GM19468 (cell line): ENCODE measurements around the gene CXCL17.
"Not testable (repeated sequence)": the region's sequence is repeated elsewhere in the genome, so short reads cannot be mapped to it uniquely, and the experiment has no call there.

Experiments used
- ATAC-seq: cut with Tn5 transposase; IDR thresholded peaks from one replicate; pipeline ENCODE4 v1.9.1; 2021; ENCODE audit warnings: mild to moderate bottlenecking, moderate library complexity, moderate number of reproducible peaks; ENCODE audit not compliant: unreplicated experiment; ENCODE audit errors: extremely low read depth

CXCL17 gene

GRCh38 chr19:42442833-42443232, at the start of gene CXCL17:
Gene CXCL17, minus strand, starts transcription at chr19:42442946. Its CDS starts 114 bp downstream, at chr19:42442832.
- ATAC-seq, result no peak

GRCh38 chr19:42488783-42489521, 46.2 kb upstream of the CXCL17 start:
- ATAC-seq, result no peak

GRCh38 chr19:42487798-42488178, 45.0 kb upstream of the CXCL17 start:
- ATAC-seq, result no peak

GRCh38 chr19:42487032-42487797, 44.5 kb upstream of the CXCL17 start:
- ATAC-seq, result no peak

GRCh38 chr19:42485036-42485435, 42.3 kb upstream of the CXCL17 start:
- ATAC-seq, result not testable (repeated sequence)

- no peak for ATAC-seq
Observed at GRCh38 chr19:42480335-42481095, 37.8 kb upstream of the CXCL17 start.

GRCh38 chr19:42479736-42480135, 37.0 kb upstream of the CXCL17 start:
- ATAC-seq, result no peak

- ATAC-seq, result no peak
Observed at GRCh38 chr19:42478765-42479311, 36.1 kb upstream of the CXCL17 start.

- ATAC-seq, result no peak
Observed at GRCh38 chr19:42477933-42478332, 35.2 kb upstream of the CXCL17 start.

- no peak for ATAC-seq
Observed at GRCh38 chr19:42477117-42477516, 34.4 kb upstream of the CXCL17 start.

- no peak for ATAC-seq
Observed at GRCh38 chr19:42475366-42475765, 32.6 kb upstream of the CXCL17 start.

- ATAC-seq, result no peak
Observed at GRCh38 chr19:42474743-42475142, 32.0 kb upstream of the CXCL17 start.

- ATAC-seq, result no peak
Observed at GRCh38 chr19:42473686-42474085, 30.9 kb upstream of the CXCL17 start.

- ATAC-seq, result no peak
Observed at GRCh38 chr19:42472402-42473147, 29.8 kb upstream of the CXCL17 start.

GRCh38 chr19:42471554-42472249, 29.0 kb upstream of the CXCL17 start:
- no peak for ATAC-seq

- no peak for ATAC-seq
Observed at GRCh38 chr19:42469311-42470235, 26.8 kb upstream of the CXCL17 start.

- no peak for ATAC-seq
Observed at GRCh38 chr19:42468273-42468796, 25.6 kb upstream of the CXCL17 start.

- no peak for ATAC-seq
Observed at GRCh38 chr19:42467183-42467760, 24.5 kb upstream of the CXCL17 start.
